ENCODE data around the gene KIRREL3. TPM values are rescaled to one million over a fixed set of nuclear protein-coding genes. Genes with fewer than 3 reads are reported as not detected.
"Not testable (repeated sequence)": the region's sequence is repeated elsewhere in the genome, so short reads cannot be mapped to it uniquely, and the experiment has no call there.

The KIRREL3 gene
- total RNA-seq, 3 donors from 2014 or later, result not detected

- DNase-seq, result no peak
- H3K9me3 Mint-ChIP-seq, result no peaks in the 10 kb centered on the region
- no peak for ATAC-seq
- H3K4me1 Mint-ChIP-seq (ENCODE audit: low read depth), result no peaks in the 10 kb centered on the region
- H3K36me3 Mint-ChIP-seq (ENCODE audit: insufficient read depth), result peaks cover 3% of the 10 kb centered on the region
- H3K27me3 Mint-ChIP-seq (ENCODE audit: low read depth), result no peaks in the 10 kb centered on the region
- no peak overlapping the region for H3K4me3 Mint-ChIP-seq
Observed at GRCh38 chr11:126405374-126405773, 595.2 kb downstream of the KIRREL3 start.

DNA sequence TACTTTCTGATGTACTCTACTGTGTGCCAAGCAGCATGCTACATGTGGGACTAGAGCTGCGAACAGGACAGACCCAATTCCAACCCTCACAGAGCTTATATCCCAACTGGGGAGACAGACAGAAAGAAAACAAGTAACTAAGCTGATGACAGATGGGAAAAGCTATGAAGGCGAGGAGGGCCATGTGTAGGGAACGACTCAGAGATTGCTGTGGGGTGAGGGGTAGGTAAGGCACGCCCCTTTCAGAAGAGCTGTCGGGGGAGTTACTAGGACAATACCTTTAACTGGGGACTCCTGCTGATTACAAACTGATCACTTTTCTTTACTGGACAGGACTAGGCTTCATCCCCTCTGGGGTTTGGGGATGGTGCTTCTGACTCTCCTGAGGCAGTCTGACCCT, 596.2 kb downstream of the KIRREL3 start:
- no peak overlapping the region for H3K4me3 Mint-ChIP-seq
- no peaks in the 10 kb centered on the region for H3K9me3 Mint-ChIP-seq
- H3K36me3 Mint-ChIP-seq (ENCODE audit: insufficient read depth), result no peaks in the 10 kb centered on the region
- no peaks in the 10 kb centered on the region for H3K27me3 Mint-ChIP-seq (ENCODE audit: low read depth)
- ATAC-seq, result no peak
- DNase-seq, result no peak
- no peaks in the 10 kb centered on the region for H3K4me1 Mint-ChIP-seq (ENCODE audit: low read depth)

DNA sequence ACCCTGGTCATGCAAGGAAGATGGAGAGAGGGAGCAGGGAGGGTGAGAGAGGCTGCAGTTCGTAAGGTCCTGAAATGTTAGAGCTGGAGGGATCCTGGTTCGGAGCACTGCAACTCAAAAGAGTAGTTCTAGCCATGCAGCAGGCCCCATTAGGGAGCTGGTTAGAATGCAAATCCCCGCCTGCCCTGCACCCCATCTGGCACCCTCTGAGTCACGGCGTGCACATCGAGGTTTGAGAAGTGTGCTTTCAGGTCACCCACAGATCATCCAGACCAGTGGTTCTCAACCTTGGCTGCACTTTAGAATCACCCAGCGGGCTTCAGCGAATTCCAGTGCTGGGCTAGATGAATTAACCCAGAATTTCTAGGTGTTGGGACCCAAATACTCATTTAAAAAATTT, 596.9 kb downstream of the KIRREL3 start:
- Mint-ChIP-seq H3K4me3 (no peak overlapping the region), H3K27me3 (ENCODE audit: low read depth) (no peaks in the 10 kb centered on the region), H3K4me1 (ENCODE audit: low read depth) (no peaks in the 10 kb centered on the region), H3K36me3 (ENCODE audit: insufficient read depth) (no peaks in the 10 kb centered on the region), H3K9me3 (no peaks in the 10 kb centered on the region)
- DNase-seq (no peak), ATAC-seq (no peak)

DNA sequence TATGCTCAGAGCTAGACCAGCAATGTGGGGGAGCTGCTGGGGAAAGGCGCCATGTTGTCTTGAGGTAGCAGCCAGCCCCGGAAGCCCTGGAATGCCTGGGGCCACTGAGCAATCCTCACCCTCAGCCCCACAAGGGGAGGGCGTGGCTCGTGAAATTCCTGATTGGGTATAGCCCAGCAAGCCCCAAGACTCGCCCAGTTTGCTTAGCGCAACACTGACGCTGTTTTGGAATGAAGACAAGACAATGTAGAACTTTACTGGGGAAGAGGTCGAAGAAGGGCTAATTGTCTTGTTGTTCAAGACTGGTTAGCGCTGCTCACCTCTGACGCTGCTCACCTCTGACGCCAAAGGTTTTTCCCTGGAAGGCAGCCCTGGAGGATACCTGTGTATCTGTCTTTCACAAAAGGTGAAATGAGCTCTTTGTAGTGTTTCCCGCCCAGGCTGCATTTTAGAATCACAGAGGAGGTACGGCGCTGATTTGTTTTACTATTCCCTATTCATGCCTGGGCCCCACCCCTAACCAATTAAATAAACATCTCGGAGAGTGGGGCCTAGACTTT, 597.5 kb downstream of the KIRREL3 start:
- H3K4me1 Mint-ChIP-seq (ENCODE audit: low read depth), result no peaks in the 10 kb centered on the region
- ATAC-seq, result no peak
- H3K4me3 Mint-ChIP-seq, result no peak overlapping the region
- H3K9me3 Mint-ChIP-seq, result no peaks in the 10 kb centered on the region
- H3K27me3 Mint-ChIP-seq (ENCODE audit: low read depth), result no peaks in the 10 kb centered on the region
- DNase-seq, result no peak
- H3K36me3 Mint-ChIP-seq (ENCODE audit: insufficient read depth), result no peaks in the 10 kb centered on the region

GRCh38 chr11:126400479-126400878, 600.1 kb downstream of the KIRREL3 start:
- DNase-seq (no peak), ATAC-seq (no peak)
- Mint-ChIP-seq H3K9me3 (no peaks in the 10 kb centered on the region), H3K36me3 (ENCODE audit: insufficient read depth) (no peaks in the 10 kb centered on the region), H3K27me3 (ENCODE audit: low read depth) (no peaks in the 10 kb centered on the region), H3K4me3 (no peak overlapping the region), H3K4me1 (ENCODE audit: low read depth) (no peaks in the 10 kb centered on the region)

DNA sequence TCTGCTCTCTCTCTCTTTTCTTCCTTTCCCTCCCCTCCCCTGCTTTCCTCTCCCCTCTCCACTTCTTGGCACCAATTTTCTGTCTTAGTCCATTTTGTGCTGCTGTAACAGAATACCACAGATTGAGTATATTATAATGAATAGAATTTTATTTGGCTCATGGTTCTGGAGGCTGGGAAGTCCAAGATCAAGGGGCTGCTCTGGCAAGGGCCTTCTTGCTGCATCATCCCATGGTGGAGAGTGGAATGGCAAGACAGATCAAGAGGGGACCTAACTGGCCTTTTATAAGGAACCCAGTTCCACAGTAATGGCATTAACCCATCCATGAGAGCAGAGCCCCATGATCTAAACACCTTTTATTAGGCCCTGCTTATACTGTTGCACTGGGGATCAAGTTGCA, 600.6 kb downstream of the KIRREL3 start:
- ATAC-seq, result no peak
- Mint-ChIP-seq H3K4me1 (ENCODE audit: low read depth) (no peaks in the 10 kb centered on the region), H3K36me3 (ENCODE audit: insufficient read depth) (no peaks in the 10 kb centered on the region), H3K27me3 (ENCODE audit: low read depth) (no peaks in the 10 kb centered on the region), H3K9me3 (no peaks in the 10 kb centered on the region), H3K4me3 (no peak overlapping the region)
- DNase-seq, result no peak

GRCh38 chr11:126398721-126399120, 601.8 kb downstream of the KIRREL3 start:
- Mint-ChIP-seq H3K4me1 (ENCODE audit: low read depth) (no peaks in the 10 kb centered on the region), H3K9me3 (no peaks in the 10 kb centered on the region), H3K4me3 (no peak overlapping the region), H3K36me3 (ENCODE audit: insufficient read depth) (no peaks in the 10 kb centered on the region), H3K27me3 (ENCODE audit: low read depth) (no peaks in the 10 kb centered on the region)
- ATAC-seq (no peak), DNase-seq (no peak)

DNA sequence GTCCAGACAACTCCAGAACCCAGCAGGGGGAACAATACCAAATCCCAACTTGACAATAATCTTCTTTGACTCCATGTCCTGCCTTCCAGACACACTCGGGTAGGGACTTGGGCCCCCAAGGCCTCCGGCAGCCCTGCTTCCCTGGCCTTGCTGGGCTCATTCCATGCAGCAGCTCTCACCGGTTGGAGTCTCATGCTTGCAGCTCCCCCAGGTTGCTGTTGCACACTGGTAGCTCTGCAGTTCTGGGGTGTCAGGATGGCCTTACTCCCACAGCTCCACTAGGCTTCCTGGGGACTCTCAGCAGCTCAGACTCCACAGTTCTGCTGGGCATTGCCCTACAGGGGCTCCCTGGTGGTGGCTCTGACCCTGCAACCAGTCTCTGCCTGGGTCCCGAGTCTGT, 602.3 kb downstream of the KIRREL3 start:
- no peaks in the 10 kb centered on the region for H3K27me3 Mint-ChIP-seq (ENCODE audit: low read depth)
- DNase-seq, result no peak

GRCh38 chr11:126396965-126397364, 603.6 kb downstream of the KIRREL3 start:
- H3K36me3 Mint-ChIP-seq (ENCODE audit: insufficient read depth), result no peaks in the 10 kb centered on the region
- DNase-seq, result no peak
- no peaks in the 10 kb centered on the region for H3K9me3 Mint-ChIP-seq
- H3K4me1 Mint-ChIP-seq (ENCODE audit: low read depth), result peaks cover 3% of the 10 kb centered on the region
- no peaks in the 10 kb centered on the region for H3K27me3 Mint-ChIP-seq (ENCODE audit: low read depth)
- ATAC-seq, result no peak
- no peak overlapping the region for H3K4me3 Mint-ChIP-seq

More for the DNA sequence above, 602.3 kb downstream of the KIRREL3 start:
- Mint-ChIP-seq H3K9me3 (no peaks in the 10 kb centered on the region), H3K4me3 (no peak overlapping the region), H3K36me3 (ENCODE audit: insufficient read depth) (no peaks in the 10 kb centered on the region), H3K4me1 (ENCODE audit: low read depth) (no peaks in the 10 kb centered on the region)
- no peak for ATAC-seq

DNA sequence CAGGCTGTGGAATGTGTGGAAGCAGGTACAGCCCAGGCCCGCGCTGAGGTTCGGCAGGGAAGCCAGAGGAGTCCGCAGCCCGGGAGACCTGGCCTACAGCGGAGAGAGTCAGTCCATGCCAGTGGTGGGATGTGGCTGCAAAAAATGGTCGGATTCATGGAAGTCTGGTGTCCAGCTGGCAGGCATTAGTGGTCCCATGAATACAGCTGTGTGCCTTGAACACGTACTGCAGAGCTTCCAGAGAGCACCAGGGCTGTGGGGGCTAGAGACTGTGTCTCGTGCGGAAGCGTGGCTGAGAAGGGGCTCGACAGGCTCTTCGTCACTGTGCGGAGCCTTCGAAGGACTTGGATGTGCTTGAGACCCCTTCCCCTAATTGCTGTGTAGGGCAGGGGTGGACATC, 604.3 kb downstream of the KIRREL3 start:
- not testable (repeated sequence) for H3K4me3 Mint-ChIP-seq; H3K9me3 Mint-ChIP-seq; H3K36me3 Mint-ChIP-seq (ENCODE audit: insufficient read depth)

GRCh38 chr11:126395784-126396183, 604.8 kb downstream of the KIRREL3 start:
- H3K9me3 Mint-ChIP-seq; DNase-seq; H3K4me3 Mint-ChIP-seq; ATAC-seq; H3K27me3 Mint-ChIP-seq (ENCODE audit: low read depth); H3K36me3 Mint-ChIP-seq (ENCODE audit: insufficient read depth); H3K4me1 Mint-ChIP-seq (ENCODE audit: low read depth): not testable (repeated sequence)

More for the DNA sequence above, 604.3 kb downstream of the KIRREL3 start:
- DNase-seq; H3K4me1 Mint-ChIP-seq (ENCODE audit: low read depth); H3K27me3 Mint-ChIP-seq (ENCODE audit: low read depth); ATAC-seq: not testable (repeated sequence)

DNA sequence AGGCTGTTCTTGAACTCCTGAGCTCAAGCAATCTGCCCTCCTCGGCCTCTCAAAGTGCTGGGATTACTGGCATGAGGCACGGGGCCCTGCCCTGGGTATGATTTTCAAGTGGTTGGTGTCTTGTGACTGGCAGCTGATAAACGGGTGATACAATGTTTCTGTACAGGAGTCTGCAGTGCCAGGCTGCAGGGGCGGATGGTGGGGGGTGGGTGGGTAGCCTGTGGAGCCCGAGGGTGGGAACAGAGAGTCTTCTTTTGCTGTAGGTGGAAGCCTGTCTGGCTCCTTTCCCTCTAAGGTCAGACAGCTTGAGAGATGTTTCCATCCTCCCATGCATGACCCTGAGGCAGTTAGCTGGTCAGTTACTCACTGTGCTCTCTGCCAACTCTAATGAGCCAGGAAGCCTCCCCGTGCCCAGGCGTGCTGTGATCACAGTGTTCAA, 605.9 kb downstream of the KIRREL3 start:
- not testable (repeated sequence) for H3K4me3 Mint-ChIP-seq; H3K9me3 Mint-ChIP-seq; H3K36me3 Mint-ChIP-seq (ENCODE audit: insufficient read depth)

DNA sequence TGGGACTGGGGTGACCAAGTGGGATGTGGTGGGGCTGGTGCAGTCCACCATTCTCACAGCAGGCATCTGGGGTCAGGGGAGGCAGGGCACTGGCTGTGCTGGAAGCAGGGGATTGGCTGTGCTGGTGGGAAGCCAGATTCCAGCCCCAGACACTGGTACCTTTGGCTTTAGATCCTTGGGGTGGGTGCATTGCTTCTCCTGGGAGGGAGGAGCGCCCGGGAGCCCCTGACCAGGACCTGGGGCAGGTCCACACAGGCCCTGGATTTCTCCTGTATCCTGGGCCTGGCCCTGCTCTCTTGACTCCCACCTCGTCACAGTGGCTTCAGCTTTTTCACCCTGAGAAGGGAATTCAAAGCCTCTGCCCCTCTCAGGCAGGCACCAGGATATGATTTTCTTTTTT, 606.5 kb downstream of the KIRREL3 start:
- ATAC-seq (no peak), DNase-seq (no peak)
- H3K9me3 Mint-ChIP-seq, result no peaks in the 10 kb centered on the region
- H3K36me3 Mint-ChIP-seq (ENCODE audit: insufficient read depth), result no peaks in the 10 kb centered on the region
- H3K27me3 Mint-ChIP-seq (ENCODE audit: low read depth), result no peaks in the 10 kb centered on the region
- peaks cover 3% of the 10 kb centered on the region for H3K4me1 Mint-ChIP-seq (ENCODE audit: low read depth)
- H3K4me3 Mint-ChIP-seq, result no peak overlapping the region

More for the DNA sequence above, 605.9 kb downstream of the KIRREL3 start:
- ATAC-seq; H3K27me3 Mint-ChIP-seq (ENCODE audit: low read depth); H3K4me1 Mint-ChIP-seq (ENCODE audit: low read depth); DNase-seq: not testable (repeated sequence)

GRCh38 chr11:126393143-126393542, 607.4 kb downstream of the KIRREL3 start:
- Mint-ChIP-seq H3K4me1 (ENCODE audit: low read depth) (peaks cover 3% of the 10 kb centered on the region), H3K9me3 (no peaks in the 10 kb centered on the region), H3K36me3 (ENCODE audit: insufficient read depth) (no peaks in the 10 kb centered on the region), H3K27me3 (ENCODE audit: low read depth) (no peaks in the 10 kb centered on the region), H3K4me3 (no peak overlapping the region)
- ATAC-seq, result no peak
- no peak for DNase-seq

- Mint-ChIP-seq H3K9me3 (no peaks in the 10 kb centered on the region), H3K4me1 (ENCODE audit: low read depth) (peaks cover 3% of the 10 kb centered on the region), H3K4me3 (no peak overlapping the region), H3K27me3 (ENCODE audit: low read depth) (no peaks in the 10 kb centered on the region), H3K36me3 (ENCODE audit: insufficient read depth) (no peaks in the 10 kb centered on the region)
- ATAC-seq (no peak), DNase-seq (no peak)
Observed at GRCh38 chr11:126392633-126393013, 607.9 kb downstream of the KIRREL3 start.

All from activated T-cell treated with anti-CD3 and anti-CD28 coated beads, Interleukin-2, amount 50 U/mL, for 4 hours (primary cell).